Hindlimb muscle (tissue), 1 donor: ENCODE data around the gene UBE2R2. TPM values are rescaled to one million over a fixed set of nuclear protein-coding genes. Genes with fewer than 3 reads are reported as not detected.
"Not testable (repeated sequence)": the region's sequence is repeated elsewhere in the genome, so short reads cannot be mapped to it uniquely, and the experiment has no call there.

Experiments
- DNase-seq: peaks from one replicate; pipeline ENCODE4 v3.0.0-alpha.2; 2013
- polyA plus RNA-seq: library from polyadenylated mRNA; unstranded; fragments of 120-200 nt; gene quantifications from one replicate; pipeline ENCODE4 v1.2.1, GENCODE V29; 2013; ENCODE audit not compliant: insufficient read length

UBE2R2 gene
- polyA plus RNA-seq, 1 donor, result 43.2 TPM

DNA sequence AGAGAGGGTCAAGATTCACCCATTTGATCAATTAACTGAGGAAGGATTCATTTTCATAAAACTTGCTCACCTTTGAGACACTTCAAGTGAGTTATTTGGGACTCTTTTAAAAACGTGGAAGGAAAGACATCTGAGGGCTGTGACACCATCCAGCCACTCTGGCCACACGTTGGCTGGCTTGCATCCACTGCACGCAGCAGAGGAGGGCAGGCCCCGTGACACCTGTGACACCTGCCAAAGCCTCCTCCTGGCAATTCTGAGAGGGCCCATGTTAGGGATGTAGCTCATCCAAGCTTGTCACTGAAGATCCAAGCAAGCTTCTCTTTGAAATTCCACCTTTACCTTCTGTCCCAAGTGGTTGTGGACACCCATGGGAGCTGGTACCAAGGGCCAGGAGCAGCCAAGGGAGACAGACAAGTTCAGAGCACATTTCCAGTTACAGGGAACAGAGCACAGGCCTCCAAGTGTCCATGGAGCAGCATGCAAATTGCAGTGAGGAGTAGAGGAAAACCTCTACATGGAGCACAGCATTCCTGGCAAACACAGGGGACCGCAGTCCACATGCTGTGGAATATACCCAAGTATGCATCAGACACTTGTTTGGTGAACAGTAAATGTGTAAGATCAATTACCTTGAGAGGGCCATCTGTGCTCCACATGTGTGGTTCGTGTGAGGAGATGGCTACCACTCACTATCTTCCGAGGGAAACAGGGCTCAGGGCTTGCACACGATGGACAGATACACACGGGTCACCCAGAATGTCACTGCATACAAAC lies 16.8 kb upstream of the UBE2R2 start:
- DNase-seq, result no peak

DNA sequence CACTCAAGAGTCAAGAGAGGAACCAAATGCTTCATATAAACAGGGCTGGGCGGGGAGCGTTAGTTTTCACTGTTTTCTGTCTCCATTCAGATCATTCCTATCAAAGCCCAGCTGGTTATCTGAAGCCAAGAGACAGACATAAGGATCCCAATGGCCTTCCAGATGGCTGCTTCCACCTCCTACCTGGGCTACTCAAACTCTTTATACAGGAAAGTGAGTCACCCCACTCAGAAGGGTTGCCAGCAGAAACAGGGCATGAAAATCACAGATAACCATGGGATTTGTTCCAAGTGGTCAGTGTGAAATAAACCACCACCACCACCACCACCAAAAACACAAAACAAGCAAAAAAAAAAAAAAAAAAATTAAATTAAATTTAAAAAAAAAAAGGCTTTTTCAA lies 16.1 kb upstream of the UBE2R2 start:
- no peak for DNase-seq

DNA sequence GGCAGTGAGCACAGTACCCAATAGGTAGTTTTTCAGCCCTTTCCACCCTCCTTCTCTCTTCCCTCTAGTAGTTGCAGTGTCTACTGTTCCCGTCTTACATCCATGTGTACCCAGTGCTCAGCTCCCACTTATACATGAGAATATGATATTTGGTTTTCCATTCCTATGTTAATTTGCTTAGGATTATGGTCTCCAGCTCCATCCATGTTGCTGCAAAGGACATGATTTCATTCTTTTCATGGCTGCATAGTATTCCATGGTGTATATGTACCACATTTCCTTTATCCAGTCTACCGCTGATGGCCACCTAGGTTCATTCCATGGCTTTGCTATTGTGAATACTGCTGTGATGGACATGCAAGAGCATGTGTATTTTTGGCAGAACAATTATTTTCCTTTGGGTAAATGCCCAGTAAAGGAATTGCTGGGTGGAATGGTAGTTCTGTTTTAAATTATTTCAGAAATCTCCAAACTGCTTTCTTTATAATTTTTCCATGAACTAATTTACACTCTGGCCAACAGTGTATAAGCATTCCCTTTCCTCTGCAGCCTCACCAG lies 14.9 kb upstream of the UBE2R2 start:
- not testable (repeated sequence) for DNase-seq

DNA sequence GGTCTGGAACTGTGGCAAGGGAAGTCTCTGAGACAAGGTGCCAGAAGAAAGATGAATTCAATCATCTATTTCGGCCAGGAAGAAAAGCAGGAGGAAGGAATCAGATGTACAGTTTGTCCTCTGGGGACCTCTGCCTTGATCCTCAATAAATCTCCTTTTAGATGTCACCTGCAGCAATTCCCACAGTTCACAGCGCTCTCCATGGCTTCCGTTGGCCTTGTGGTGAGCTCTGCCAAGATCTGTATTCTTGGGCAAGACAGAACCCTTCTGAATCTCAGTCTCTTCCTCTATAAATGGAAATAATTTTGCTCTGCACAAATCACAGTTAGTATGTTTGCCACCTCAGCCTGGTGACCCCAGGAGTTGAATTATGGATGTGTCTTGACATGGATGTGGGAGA lies 12.8 kb upstream of the UBE2R2 start:
- DNase-seq, result not testable (repeated sequence)

DNA sequence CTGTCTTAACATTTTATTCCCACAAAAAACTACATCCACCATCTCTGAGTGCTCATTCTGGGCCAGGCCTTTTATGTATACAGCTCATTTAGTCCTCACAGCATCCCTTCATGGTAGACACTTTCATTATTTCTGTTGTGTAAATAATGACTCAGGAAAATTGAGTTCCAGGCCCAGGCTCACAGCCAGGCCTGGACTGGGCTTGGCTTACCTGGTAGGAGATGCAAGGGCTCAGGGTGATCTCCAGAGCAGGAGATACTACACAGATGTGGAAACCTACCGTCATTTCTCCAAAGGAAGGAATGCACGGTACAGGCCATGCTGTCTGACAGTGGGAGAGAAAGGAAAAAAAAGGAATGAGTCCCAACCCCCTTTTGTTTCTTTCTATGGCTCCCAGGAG lies 9.8 kb upstream of the UBE2R2 start:
- DNase-seq, result not testable (repeated sequence)

DNA sequence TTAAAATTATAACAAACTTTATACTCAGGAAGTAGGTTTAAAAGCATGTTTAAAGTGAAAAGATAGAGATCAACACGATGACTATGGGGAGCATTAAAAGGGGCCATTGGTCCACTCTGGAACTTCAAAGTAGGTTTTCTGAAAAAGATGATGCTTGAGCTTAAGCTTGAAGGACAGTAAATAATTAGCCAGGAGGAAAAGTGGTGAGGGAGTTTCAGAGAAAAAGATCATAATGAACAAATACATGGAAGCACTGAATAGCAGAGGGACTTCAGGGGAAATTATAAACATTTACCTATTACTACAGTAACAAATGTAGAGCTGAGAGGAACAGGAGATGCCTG lies 8.0 kb upstream of the UBE2R2 start:
- not testable (repeated sequence) for DNase-seq

DNA sequence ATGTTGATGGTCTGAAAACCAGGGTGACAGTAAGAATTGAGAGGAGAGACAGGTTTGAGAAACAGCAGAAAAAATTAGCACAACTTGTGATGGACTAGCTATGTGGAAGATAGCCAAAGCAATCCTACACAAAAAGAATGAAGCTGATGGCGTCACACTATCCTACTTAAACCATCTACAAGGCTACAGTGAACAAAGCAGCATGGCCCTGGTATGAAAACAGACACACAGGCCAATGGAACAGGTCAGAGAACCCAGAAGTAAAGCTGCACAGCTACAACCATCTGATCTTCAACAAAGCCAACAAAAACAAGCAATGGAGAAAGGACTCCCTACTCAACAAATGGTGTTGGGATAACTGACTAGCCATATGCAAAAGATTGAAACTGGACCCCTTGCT lies 7.5 kb upstream of the UBE2R2 start:
- DNase-seq, result no peak

DNA sequence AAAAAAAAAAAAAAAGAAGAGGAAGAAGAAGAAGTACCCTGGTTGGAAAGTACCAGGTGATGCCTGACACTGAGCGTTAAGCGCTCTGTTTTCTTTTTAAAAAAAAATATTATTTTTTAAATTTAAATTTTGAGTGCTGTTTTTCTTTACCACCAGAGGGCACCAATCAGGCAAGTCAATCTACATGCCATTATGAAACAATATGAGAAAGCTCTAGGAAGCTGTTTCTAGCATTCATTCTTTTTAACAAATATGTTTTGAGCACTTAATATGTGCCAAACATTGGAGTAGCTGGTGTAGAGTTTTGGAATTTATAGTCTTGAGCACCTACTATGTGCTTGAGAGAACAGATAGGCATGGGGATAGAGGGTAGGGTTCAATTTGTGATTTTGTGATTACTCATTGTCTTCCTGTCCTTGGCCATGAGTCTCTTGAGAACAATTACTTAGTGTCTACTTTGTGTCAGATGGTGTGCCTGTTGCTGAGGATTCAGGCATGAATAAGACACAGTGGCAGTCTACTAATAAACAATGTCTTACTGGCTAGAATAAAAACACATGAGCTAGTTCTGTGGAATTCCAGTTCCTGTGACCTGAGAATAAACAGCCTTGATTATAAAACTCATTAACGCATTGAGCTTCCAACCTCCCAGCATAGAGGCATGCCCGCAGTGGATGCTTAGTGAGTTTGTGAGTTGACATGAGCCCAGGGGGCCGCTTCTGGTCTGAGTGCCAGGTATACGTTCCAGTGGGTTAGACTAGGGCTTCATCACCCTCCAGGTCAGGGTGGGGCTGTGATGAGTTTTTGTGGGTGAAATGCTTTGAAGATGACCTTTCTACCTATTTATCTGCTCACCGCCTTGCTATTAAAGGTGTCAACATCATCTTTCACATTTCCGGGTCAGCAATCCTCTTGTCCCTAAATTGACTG lies 3.0 kb upstream of the UBE2R2 start:
- no peak for DNase-seq

DNA sequence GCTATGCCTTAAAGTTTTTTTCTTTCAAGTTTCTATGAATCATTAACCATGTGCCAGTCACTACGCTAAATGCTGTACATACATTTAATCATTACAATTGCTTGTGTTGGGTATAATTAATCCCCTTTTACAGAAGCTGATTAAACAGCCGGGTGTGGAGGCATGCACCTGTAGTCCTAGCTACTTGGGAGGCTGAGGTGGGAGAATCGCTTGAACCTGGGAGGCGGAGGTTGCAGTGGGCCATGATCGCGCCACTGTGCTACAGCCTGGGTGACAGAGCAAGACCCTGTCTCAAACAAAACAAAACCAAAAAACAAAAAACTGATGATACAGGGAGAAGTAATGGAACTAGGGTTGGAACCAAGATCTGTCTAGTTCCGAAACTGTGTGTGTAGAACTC lies 1.2 kb upstream of the UBE2R2 start:
- no peak for DNase-seq

DNA sequence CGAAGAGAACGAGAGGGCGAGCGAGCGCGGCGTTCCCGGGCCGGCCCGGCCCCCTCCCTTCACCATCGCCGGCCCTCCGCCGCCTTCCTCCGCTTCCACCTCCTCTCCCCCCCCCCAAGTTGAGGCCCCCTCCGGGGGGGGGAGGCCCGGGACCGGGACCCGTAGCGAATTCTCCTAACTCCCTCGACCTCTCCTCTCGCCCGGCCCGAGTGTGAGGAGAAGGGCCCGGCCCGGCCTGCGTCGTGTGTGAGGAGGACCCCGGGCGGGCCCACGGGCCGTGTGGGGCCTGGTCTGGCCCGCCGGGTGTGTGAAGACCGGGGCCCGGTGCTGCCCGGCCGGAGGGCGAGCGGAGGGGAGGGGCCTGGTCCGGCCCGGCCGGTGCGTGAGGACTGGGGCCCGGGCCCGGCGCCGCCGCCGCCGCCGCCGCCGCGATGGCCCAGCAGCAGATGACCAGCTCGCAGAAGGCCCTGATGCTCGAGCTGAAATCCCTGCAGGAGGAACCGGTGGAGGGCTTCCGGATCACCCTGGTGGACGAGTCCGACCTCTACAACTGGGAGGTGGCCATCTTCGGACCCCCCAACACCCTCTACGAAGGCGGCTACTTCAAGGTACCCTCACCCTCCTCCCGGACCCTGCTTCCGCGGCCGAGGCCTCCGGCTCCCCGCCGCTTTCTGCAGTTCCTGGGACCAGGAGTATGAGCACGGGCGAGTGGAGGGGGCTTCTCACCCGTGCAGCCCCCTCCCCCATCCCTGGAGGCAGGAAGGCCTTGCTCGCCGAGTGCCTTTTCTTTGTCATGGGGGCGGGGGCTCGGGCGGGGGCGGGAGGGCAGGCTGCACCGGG lies 587 bp downstream of the UBE2R2 start:
- peak; percentile 77 for DNase-seq

DNA sequence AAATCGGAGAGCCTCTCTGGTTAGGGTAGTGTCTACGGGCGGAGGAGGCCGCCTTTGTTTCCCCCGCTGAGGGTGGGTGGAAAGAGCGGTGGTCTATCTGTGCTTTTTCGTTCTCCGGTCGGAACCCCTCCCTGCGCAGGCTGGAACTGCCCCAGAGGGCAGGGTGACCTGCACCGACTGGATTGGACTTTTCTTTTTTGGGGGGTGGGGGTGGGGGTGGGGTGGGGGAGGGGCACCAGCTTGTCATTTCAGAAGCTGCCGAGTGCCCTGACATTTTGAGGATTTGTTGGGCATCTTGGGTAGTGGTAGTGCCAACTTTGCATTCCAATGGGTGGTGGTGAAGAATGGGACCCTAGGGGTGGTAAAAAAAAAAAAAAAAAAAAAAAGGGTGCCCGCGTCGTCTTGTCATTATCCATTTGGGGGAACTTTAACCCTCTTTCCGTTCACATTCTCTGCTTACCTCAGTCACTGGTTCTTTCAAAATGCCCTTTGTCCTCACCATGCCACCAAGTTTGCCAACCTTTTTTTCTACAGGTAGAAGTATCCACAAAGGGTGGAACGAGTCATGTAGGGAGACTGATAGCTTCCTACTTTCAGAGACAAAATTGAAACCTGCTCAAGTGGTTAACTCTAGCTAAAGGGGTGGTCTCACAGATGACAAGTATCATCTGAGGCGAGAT lies 1.3 kb downstream of the UBE2R2 start:
- no peak for DNase-seq

DNA sequence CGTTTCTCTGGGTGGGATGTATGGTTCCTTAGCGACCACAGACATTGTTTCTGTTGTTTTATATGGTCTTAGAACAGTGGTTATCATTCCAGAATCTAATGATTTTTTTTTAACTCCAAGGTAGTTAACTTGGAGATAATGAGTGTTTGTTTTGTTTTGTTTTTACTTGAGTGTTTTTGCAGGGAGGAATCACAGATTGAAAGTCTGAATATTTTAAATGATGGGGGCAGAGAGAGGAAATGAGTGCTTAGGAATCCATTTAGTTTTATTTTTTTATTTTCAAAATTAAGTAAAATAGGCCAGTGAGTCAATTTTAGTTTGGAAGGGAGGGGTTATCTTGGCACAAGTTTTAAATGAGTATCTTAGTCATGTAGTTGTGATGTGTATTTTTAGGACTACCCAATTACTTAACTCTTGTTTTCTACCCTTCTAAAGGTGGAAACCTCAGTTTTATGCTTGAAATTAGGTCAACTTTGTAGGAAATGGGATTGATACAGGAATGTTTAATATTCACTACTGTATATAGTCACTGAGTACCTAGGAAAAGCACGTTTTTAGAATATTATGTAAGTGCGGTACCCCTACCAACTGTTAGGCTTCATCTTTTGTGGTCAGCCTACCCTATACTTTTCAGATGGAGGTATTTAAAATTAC lies 2.0 kb downstream of the UBE2R2 start:
- DNase-seq, result no peak

DNA sequence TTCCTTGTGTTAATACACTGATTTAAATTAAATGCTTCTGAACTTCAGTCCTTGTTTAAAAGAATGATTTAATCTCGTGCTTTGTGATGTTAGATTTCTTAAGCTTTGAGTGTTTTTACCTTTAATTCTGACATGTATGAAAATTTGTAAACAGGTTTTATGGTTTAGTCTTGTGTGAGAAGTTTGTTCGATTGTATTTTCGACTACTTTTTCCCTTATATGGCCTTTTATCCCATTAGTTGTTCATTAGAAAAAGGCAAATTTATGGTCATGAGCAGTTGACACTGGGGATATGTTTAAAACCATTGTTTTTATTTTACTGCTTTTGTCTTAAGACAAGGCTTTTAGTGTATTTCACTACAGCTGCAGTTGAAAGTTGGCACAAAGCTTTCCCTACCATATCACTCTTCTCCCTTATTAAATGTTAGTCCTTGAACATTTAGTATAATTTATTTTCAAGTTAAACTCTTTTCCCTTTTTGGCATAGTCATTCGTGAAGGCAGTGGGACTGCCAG lies 3.3 kb downstream of the UBE2R2 start:
- no peak for DNase-seq

DNA sequence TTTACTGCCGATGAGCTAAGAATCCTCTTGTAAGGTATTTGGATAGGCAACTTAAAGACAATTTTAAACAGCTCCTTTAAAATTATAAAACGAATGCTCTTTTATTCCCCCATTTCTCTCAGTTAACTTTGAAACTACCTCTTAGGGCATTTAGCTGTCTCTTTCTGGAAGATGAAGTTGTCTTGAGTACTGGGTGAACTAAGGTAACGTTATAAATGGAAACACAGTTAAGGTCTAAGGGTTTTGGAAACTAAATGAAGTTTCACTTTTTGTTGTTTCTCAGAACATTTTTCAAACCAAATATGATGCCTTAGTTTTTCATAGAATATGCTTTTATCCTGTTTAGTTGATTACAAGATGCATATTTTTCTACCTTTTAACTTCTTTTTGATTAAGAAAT lies 6.8 kb downstream of the UBE2R2 start:
- no peak for DNase-seq

DNA sequence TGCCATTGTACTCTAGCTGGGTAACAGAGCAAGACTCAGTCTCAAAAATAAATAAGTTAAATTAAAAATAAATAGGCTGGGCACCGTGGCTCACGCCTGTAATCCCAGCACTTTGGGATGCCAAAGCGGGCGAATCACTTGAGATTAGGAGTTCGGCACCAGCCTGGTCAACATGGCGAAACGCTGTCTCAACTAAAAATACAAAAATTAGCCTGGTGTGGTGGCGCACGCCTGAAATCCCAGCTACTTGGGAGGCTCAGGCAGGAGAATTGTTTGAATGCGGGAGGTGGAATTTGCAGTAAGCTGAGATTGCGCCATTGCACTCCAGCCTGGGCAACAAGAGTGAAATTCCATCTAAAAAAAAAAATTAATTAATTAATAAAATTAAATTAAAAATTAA lies 10.3 kb downstream of the UBE2R2 start:
- DNase-seq, result not testable (repeated sequence)

DNA sequence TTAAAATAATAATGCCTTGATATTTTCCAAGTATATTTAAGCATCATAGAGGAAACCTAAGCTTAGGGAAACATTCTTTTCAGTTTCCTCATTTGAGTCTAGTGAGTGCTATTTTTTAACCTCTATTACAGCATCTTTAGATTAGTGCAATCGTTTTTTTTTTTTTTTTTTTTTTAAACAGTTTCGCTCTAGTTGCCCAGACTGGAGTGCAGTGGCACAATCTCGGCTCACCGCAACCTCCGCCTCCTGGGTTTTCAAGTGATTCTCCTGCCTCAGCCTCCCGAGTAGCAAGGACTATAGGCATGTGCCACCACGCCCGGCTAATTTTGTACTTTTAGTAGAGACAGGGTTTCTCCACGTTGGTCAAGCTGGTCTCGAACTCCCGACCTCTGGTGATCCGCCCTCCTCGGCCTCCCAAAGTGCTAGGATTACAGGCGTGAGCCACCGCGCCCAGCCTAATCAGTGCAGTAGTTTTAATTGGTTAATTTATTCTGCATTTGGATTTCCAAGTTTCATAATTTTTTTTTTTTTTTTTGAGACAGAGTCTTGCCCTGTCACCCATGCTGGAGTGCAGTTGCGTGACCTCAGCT lies 12.8 kb downstream of the UBE2R2 start:
- not testable (repeated sequence) for DNase-seq

DNA sequence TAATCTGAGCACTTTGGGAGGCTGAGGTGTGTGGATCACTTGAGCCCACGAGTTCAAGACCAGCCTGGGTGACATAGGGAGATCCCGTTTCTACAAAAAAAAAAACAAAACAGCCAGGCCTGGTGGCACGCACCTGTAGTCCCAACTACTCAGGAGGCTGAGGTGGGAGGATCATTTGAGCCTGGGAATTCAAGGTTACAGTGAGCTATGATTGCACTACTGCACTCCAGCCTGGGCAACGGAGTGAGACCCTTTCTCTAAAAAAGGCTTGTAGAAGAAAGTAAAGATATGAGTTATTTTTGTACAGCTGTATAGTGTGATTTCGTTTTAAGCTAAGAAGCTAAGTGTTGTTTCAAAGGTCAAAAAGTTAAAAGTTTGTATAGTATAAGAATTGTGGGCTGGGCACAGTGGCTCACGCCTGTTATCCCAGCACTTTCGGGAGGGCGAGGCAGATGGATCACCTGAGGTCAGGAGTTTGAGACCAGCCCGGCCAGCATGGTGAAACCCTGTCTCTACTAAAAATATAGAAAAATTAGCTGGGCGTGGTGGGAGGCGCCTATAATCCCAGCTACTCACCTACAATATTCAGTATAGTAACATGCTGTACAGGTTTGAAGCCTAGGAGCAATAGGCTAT lies 18.8 kb downstream of the UBE2R2 start:
- no peak for DNase-seq

DNA sequence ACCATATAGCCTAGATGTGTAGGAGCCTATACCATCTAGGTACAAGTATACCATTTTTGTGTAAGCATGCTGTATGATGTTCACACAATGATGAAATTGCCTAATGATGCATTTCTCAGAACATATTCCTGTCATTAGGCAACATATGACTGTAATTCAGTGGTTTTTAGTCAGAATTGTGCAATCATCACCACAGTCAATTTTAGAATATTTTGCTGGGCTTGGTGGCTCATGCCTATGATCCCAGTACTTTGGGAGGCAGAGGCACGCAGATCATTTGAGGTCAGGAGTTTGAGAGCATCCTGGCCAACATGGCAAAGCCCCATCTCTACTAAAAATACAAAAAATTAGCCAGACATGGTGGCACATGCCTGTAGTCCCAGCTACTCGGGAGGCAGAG lies 19.3 kb downstream of the UBE2R2 start:
- not testable (repeated sequence) for DNase-seq

DNA sequence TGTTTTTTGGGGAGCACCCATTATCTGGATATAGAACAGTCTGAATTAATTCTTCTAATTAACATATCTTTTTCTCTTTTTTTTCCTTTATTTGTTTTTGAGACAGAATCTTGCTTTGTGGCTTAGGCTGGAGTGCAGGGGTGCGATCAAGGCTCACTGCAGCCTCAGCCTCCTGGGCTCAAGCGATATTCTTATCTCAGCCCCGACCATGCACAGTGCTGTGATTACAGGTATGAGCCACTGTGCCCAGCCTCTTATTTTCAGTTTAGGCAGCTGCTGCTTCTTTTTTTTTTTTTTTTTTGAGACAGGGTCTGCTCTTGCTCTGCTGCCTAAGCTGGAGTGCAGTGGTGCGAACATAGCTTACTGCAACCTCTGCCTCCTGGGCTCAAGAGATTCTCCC lies 20.2 kb downstream of the UBE2R2 start:
- no peak for DNase-seq

DNA sequence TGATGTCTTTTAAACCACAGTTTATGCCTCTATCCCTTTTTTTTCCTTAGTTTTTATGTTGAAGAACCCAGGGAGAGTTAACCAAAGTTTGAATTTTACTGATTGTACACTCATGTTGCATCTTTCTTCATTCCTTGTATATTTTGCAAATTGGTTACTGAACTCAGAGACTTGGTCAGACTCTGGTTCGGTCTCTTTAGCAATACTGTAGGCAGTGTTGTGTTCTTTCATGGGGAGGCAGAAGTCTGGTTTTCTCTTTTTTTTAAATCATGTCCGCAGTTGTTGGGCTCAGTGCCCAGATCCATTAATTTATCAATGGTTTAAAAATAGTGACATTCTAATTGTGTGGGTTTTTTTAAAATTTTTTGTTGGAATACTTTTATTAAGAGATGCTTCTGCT lies 23.4 kb downstream of the UBE2R2 start:
- DNase-seq, result no peak
